Esophagus squamous epithelium (tissue), 4 donors: ENCODE results near the gene ASIC2.

Experiments
- CTCF ChIP-seq, 6 experiments: fragments of 450-650 bp in 4 of 6; fragments of 200-600 bp in 2 of 6; sonication (generic) in 2 of 6; IDR thresholded peaks; one replicate each; pipeline ENCODE4 v1.5.1; 2016 to 2019; ENCODE audit warnings: antibody characterized with exemption in 6 of 6, mild to moderate bottlenecking in 4 of 6, moderate library complexity in 4 of 6
- POLR2A ChIP-seq, 4 donors: fragments of 450-650 bp; IDR thresholded peaks; one replicate each; pipeline ENCODE4 v1.6.1; 2017; ENCODE audit warnings: antibody characterized with exemption in 4 of 4, mild to moderate bottlenecking in 4 of 4, moderate library complexity in 3 of 4

GRCh38 chr17:33082529-33083173 is 210.4 kb downstream of the ASIC2 start:
- no peak for TF ChIP-seq POLR2A (IDR thresholded peaks at IDR 0.05)
- TF ChIP-seq CTCF (IDR thresholded peaks at IDR 0.05), result no peak
